Activated CD4-positive, alpha-beta T cell treated with anti-CD3 and anti-CD28 coated beads, Interleukin-2, amount 10 ng/mL, durations not matched to agents 7 days and 5 days (primary cell): ENCODE measurements around the gene PRDM2. TPM values are rescaled to one million over a fixed set of nuclear protein-coding genes. Genes with fewer than 3 reads are reported as not detected.
A peak's percentile ranks its signal among the peaks of the same experiment; 100 is the strongest.

Source experiments
- CTCF ChIA-PET: fragments of 350-600 bp; sonication (Branson Sonifier 250); formaldehyde crosslinking; loops from one replicate; lab custom pipeline; 2021; ENCODE audit warnings: antibody characterized with exemption; lab: Charles Lee
- POLR2A ChIA-PET: fragments of 350-600 bp; sonication (Branson Sonifier 250); formaldehyde crosslinking; loops from one replicate; lab custom pipeline; 2021; ENCODE audit warnings: antibody characterized with exemption; lab: Charles Lee
- DNase-seq: peaks from one replicate; pipeline ENCODE4 v3.0.0-alpha.2; 2020
- H3K27ac Mint-ChIP-seq: one replicate; pipeline ENCODE4 v1.8.0; 2021; ENCODE audit warnings: mild to moderate bottlenecking, moderate library complexity, mixed read lengths
- H3K27me3 Mint-ChIP-seq: one replicate; pipeline ENCODE4 v1.8.0; 2021; ENCODE audit warnings: mixed read lengths
- H3K36me3 Mint-ChIP-seq: one replicate; pipeline ENCODE4 v1.8.0; 2021; ENCODE audit warnings: low read depth, mixed read lengths
- H3K4me1 Mint-ChIP-seq: one replicate; pipeline ENCODE4 v1.8.0; 2021; ENCODE audit warnings: mixed read lengths
- H3K4me3 Mint-ChIP-seq: one replicate; pipeline ENCODE4 v1.8.0; 2021; ENCODE audit warnings: mild to moderate bottlenecking, moderate library complexity, mixed read lengths
- H3K9me3 Mint-ChIP-seq: one replicate; pipeline ENCODE4 v1.8.0; 2021; ENCODE audit warnings: mixed read lengths
- total RNA-seq, 2 experiments: library from RNA; stranded (reverse); gene quantifications; one replicate each; pipeline ENCODE4 v1.2.3, GENCODE V29; 2021

The PRDM2 gene
- total RNA-seq, 2 experiments from 2014 or later = 57.7 to 63.1 TPM

DNA sequence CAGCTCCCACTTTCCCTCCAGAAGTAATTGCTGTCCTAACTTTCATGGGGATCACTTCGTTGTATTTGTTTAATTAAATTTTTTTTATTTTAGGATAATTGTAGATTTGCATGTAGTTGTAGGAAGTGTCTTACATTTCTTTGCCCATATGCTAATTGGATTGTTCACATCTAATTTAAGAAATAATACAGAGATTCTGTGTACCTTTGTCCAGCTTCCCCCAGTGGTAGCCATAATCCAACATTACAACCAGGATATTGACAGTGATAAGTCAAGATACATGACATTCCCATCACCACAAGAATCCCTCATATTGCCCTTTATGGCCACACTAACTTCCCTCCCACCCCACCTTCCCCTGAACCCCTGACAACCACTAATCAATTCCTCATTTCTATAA, 136.6 kb downstream of the PRDM2 start:
- H3K36me3 Mint-ChIP-seq = no peaks in the 10 kb centered on the region
- CTCF ChIA-PET = no interaction called here
- peaks cover 8% of the 10 kb centered on the region for H3K27me3 Mint-ChIP-seq
- H3K4me3 Mint-ChIP-seq = no peak overlapping the region
- POLR2A ChIA-PET = no interaction called here
- no peak overlapping the region for H3K27ac Mint-ChIP-seq
- H3K4me1 Mint-ChIP-seq = no peaks in the 10 kb centered on the region
- no peak for DNase-seq
- no peaks in the 10 kb centered on the region for H3K9me3 Mint-ChIP-seq

DNA sequence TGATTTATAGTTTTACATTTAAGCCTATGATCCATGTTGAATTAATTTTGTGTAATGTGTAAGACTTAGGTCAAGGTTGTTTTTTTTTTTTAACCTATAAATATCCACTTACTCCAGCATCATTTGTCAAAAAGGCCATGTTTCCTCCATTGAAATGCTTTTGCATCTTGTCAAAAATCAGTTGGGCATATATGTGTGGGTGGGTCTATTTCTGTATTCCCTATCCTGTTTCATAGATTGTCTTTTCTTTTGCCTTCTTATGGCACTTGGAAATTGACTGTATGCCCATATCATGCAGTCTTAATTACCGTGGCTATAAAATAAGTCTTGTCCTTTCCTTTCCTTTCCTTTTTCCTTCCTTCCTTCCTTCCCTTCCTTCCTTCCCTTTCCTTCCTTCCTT, 138.2 kb downstream of the PRDM2 start:
- no peaks in the 10 kb centered on the region for H3K4me1 Mint-ChIP-seq
- ChIA-PET CTCF (no interaction called here), POLR2A (no interaction called here)
- H3K9me3 Mint-ChIP-seq = no peaks in the 10 kb centered on the region
- H3K27ac Mint-ChIP-seq = no peak overlapping the region
- no peak overlapping the region for H3K4me3 Mint-ChIP-seq
- no peaks in the 10 kb centered on the region for H3K36me3 Mint-ChIP-seq
- no peak for DNase-seq
- peaks cover 21% of the 10 kb centered on the region for H3K27me3 Mint-ChIP-seq

DNA sequence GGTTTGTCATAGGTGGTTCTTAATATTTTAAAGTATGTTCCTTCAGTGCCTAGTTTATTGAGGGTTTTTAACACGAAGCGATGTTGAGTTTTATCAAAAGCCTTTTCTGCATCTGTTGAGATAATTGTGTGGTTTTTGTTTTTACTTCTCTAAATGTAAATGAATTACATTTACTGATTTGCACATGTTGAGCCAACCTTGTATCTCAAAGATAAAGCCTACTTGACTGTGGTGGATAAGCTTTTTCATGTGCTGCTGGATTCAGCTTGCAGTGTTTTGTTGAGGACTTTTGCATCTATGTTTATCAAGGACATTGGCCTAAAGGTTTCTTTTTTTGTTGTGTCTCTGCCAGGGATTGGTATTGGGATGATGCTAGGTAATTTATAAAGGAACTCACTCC, 142.5 kb downstream of the PRDM2 start:
- Mint-ChIP-seq H3K27me3 (peaks cover 39% of the 10 kb centered on the region), H3K27ac (no peak overlapping the region), H3K36me3 (no peaks in the 10 kb centered on the region), H3K4me1 (no peaks in the 10 kb centered on the region), H3K9me3 (peaks cover under 1% of the 10 kb centered on the region), H3K4me3 (no peak overlapping the region)
- POLR2A ChIA-PET = no interaction called here
- DNase-seq = no peak
- CTCF ChIA-PET = no interaction called here

DNA sequence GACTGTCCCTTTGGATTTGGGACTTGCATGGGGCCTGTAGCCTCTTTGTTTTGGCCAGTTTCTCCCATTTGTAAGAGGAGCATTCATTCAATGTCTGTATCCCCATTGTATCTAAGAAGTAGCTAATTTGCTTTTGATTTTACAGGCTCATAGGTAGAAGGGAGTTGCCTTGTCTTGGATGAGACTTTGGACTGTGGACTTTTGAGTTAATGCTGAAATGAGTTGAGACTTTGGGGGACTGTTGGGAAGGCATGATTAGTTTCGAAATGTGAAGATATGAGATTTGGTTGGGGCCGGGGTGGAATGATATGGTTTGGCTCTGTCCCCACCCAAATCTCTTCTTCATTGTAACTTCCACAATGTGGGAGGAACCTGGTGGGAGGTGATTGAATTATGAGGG, 151.7 kb downstream of the PRDM2 start:
- Mint-ChIP-seq H3K27me3 (peaks cover 7% of the 10 kb centered on the region), H3K4me3 (no peak overlapping the region), H3K4me1 (no peaks in the 10 kb centered on the region), H3K27ac (no peak overlapping the region), H3K36me3 (no peaks in the 10 kb centered on the region), H3K9me3 (peaks cover 4% of the 10 kb centered on the region)
- ChIA-PET POLR2A (no interaction called here), CTCF (no interaction called here)
- no peak for DNase-seq

DNA sequence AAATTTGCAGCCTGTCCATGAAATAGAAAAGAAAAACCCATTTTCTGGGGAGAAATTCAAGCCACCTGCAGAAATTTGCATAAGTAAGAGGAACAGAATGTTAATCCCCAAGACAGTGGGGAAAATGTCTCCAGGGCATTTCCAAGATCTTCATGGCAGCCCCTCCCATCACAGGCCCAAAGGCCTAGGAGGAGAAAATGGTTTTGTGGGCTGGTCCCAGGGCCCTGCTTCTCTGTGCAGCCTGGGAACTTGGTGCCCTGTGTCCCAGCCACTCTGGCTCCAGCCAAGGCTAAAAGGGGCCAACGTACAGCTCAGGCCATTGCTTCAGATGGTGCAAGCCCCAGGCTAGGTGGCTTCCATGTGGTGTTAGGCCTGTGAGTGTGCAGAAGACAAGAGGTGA, 155.6 kb downstream of the PRDM2 start:
- no peak overlapping the region for H3K27ac Mint-ChIP-seq
- H3K9me3 Mint-ChIP-seq = peaks cover 2% of the 10 kb centered on the region
- ChIA-PET POLR2A (no interaction called here), CTCF (interaction anchor here (0.6 kb wide), 1 partner anchor 122 kb away, joined by 3 read pairs; no protein-coding TSS in a partner anchor)
- no peaks in the 10 kb centered on the region for H3K4me1 Mint-ChIP-seq
- H3K4me3 Mint-ChIP-seq = no peak overlapping the region
- DNase-seq = no peak
- peaks cover 16% of the 10 kb centered on the region for H3K27me3 Mint-ChIP-seq
- H3K36me3 Mint-ChIP-seq = no peaks in the 10 kb centered on the region

DNA sequence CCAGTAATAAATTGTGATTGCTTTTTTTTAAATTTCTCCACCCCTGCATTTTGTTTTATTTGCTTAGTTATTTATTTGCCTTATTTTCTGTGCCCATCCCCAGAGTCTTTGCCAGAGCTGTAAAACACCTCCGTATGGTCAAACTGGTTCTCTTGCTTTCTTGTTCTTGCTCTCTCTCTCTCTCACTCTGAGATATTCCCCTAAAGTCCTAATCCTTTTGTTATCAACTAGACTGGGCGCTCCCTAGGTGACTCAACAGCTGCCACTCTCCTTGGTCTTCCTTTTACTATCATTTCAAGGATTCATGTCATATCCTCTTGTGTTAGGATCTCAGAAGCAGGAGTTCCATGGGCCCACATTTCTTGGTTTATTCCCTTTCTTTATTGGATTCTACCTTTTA, 160.0 kb downstream of the PRDM2 start:
- H3K9me3 Mint-ChIP-seq = no peaks in the 10 kb centered on the region
- ChIA-PET POLR2A (no interaction called here), CTCF (no interaction called here)
- no peaks in the 10 kb centered on the region for H3K4me1 Mint-ChIP-seq
- no peak overlapping the region for H3K4me3 Mint-ChIP-seq
- DNase-seq = no peak
- H3K27me3 Mint-ChIP-seq = peaks cover 13% of the 10 kb centered on the region
- no peaks in the 10 kb centered on the region for H3K36me3 Mint-ChIP-seq
- no peak overlapping the region for H3K27ac Mint-ChIP-seq

DNA sequence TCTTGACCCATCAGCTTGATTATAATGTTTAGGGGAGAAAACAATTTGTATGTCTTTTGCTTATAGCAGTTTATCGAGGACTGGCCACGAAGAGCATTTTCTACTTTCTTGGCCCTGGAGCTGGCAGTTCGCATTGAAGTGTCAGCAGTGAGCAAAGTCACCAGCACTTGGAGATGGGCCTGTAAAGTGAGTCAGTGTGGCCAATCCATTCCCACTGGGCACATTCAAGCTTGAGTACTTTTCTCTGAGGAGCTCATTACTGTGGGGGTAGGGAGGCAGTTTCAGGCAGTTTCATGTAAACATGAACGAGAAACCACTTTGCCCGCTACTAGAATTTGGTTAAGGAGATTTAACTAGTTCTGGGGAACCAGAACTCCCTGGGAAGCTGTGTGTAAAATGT, 164.8 kb downstream of the PRDM2 start:
- CTCF ChIA-PET = interaction anchor here (0.9 kb wide), 1 partner anchor 10 kb away, joined by 3 read pairs; no protein-coding TSS in a partner anchor
- Mint-ChIP-seq H3K27ac (no peak overlapping the region), H3K36me3 (no peaks in the 10 kb centered on the region), H3K4me3 (no peak overlapping the region), H3K4me1 (no peaks in the 10 kb centered on the region), H3K9me3 (no peaks in the 10 kb centered on the region), H3K27me3 (peaks cover 6% of the 10 kb centered on the region)
- DNase-seq = no peak
- POLR2A ChIA-PET = no interaction called here

DNA sequence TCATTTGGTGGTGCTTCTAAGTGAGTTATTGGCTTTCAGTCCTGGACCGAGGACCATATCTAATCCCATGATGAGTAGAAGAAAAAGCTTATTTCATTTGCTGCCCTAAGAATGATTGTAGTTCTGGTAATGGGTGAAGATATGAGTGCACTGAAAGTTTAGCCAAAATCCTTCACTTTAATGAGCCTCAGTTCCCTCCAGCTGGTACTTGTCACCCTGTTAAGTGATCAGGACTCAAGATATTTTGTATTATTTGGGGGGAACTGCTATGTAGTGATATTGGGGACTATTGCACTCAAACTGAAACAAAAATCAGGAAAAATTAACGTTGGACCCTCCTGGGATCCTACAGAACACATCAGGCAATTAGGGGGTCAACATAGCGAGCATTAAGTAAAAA, 165.9 kb downstream of the PRDM2 start:
- ChIA-PET POLR2A (no interaction called here), CTCF (interaction anchor here (0.6 to 0.7 kb wide), 2 partner anchors 18 to 76 kb away, joined by 3 to 4 read pairs; no protein-coding TSS in a partner anchor)
- peaks cover 2% of the 10 kb centered on the region for H3K27me3 Mint-ChIP-seq
- no peaks in the 10 kb centered on the region for H3K9me3 Mint-ChIP-seq
- DNase-seq = no peak
- H3K4me3 Mint-ChIP-seq = no peak overlapping the region
- no peaks in the 10 kb centered on the region for H3K36me3 Mint-ChIP-seq
- no peaks in the 10 kb centered on the region for H3K4me1 Mint-ChIP-seq
- H3K27ac Mint-ChIP-seq = no peak overlapping the region

DNA sequence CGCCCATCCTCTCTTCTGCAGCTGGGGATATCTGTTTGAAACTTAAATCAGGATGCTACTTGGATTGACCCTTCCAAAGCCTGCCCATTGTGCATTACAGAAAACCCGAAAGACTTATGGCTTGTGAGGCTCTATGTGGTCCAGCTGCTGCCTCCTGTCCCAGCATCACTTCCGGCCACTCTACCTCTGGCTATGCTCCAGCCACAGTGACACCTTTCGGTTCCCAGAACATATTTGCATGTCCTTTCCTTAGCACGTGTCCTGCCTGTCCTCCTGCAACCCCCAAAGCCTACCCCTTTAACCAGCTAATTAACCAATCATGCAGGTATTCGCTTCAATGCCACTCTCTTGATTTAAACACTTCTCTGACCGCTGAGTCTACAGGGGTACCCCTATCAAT, 167.6 kb downstream of the PRDM2 start:
- POLR2A ChIA-PET = no interaction called here
- no peaks in the 10 kb centered on the region for H3K9me3 Mint-ChIP-seq
- H3K4me3 Mint-ChIP-seq = no peak overlapping the region
- H3K4me1 Mint-ChIP-seq = no peaks in the 10 kb centered on the region
- H3K27ac Mint-ChIP-seq = no peak overlapping the region
- H3K27me3 Mint-ChIP-seq = peaks cover 2% of the 10 kb centered on the region
- CTCF ChIA-PET = no interaction called here
- no peak for DNase-seq
- no peaks in the 10 kb centered on the region for H3K36me3 Mint-ChIP-seq

DNA sequence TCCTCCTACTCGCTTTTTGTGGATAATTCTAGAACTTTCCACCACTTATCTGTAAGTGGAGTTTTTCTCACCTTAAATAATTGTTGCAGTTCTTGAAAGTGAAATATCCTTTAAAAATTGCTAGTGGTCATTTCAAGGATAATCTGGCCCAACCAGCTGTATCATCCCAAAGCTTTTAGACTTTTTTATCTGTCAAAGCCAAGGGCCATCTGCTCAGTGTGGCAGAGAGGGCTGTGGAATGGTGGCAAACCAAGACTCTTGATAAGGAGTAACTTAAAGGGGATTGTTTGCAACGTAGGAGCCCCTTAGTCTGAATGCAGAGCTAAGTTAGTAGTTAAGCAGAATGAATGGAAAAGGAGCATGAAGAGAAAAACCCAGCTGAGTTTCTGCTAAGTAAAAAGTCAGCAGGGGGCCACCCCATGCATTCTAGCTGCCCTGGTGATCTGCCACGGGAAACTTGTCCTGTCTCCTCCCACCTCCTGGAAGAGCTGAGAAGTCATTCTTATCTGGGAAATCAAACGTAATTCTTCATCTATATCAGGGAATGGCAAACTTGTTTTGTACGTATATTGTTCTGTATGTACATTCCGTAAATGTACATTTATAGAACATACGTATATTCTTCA, 169.3 kb downstream of the PRDM2 start:
- H3K27ac Mint-ChIP-seq = peak overlapping the region; percentile 16
- ChIA-PET CTCF (no interaction called here), POLR2A (no interaction called here)
- no peak for DNase-seq
- H3K9me3 Mint-ChIP-seq = no peaks in the 10 kb centered on the region
- H3K4me1 Mint-ChIP-seq = no peaks in the 10 kb centered on the region
- no peaks in the 10 kb centered on the region for H3K36me3 Mint-ChIP-seq
- no peak overlapping the region for H3K4me3 Mint-ChIP-seq
- peaks cover 2% of the 10 kb centered on the region for H3K27me3 Mint-ChIP-seq

DNA sequence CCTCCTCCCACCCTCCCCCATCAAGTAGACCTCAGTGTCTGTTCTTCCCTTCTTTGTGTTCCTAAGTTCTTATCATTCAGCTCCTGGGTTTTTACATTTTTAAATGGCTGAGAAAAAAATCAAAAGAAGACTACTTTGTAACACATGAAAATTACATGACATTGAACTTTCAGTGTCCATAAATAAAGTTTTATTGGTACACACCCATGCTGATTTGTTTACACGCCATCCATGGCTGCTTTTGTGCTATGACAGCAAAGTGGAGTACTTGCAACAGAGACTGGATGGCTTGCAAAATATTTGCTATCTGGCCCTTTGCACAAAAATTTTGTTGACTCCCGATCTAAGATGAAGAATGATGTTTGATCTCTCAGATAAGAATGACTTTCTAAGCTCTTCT, 171.4 kb downstream of the PRDM2 start:
- no peak overlapping the region for H3K4me3 Mint-ChIP-seq
- no peaks in the 10 kb centered on the region for H3K36me3 Mint-ChIP-seq
- POLR2A ChIA-PET = no interaction called here
- CTCF ChIA-PET = no interaction called here
- no peak overlapping the region for H3K27ac Mint-ChIP-seq
- peaks cover 2% of the 10 kb centered on the region for H3K27me3 Mint-ChIP-seq
- no peak for DNase-seq
- H3K4me1 Mint-ChIP-seq = no peaks in the 10 kb centered on the region
- H3K9me3 Mint-ChIP-seq = no peaks in the 10 kb centered on the region

DNA sequence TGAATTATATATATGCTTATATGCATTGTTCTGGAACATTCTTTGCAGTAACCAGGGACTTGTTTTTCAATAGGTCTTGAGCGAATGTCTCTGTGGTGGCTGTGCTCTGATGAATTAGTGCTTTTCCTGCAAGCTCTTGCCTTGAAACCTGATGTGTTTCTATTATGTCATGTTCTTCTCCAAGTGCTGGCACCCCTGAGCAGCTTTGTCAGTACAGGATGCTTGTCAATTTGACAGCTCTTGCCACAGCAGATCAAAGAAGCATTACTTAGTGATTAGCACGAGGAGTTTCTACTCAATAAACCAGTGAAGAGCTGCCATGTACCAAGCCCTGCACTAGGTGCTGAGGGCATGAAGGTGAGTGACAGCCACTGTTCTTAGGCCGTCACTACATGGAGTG, 171.9 kb downstream of the PRDM2 start:
- no peak overlapping the region for H3K4me3 Mint-ChIP-seq
- no peaks in the 10 kb centered on the region for H3K36me3 Mint-ChIP-seq
- POLR2A ChIA-PET = no interaction called here
- CTCF ChIA-PET = no interaction called here
- H3K27me3 Mint-ChIP-seq = peaks cover 2% of the 10 kb centered on the region
- no peak overlapping the region for H3K27ac Mint-ChIP-seq
- no peak for DNase-seq
- no peaks in the 10 kb centered on the region for H3K4me1 Mint-ChIP-seq
- no peaks in the 10 kb centered on the region for H3K9me3 Mint-ChIP-seq

DNA sequence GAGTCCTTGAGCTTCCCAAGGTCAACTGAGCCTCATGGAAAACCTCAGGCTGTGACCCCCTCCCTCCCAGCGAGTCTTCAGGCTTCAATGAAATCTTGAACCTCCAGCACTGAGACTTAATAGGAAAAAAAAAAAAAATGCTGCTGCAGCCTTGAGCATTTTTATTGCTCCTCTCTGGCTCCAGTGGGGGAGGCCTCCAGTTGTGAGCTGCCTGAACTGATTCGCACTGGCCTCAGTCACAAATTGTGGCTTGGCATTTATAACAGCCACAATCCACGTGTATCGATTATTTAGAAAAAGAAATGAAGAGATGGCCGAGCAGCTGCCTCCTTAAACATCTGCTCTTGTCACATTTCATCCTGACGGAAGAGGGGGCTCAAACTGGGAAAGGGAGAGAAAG, 173.0 kb downstream of the PRDM2 start:
- H3K9me3 Mint-ChIP-seq = no peaks in the 10 kb centered on the region
- no peaks in the 10 kb centered on the region for H3K36me3 Mint-ChIP-seq
- no peaks in the 10 kb centered on the region for H3K4me1 Mint-ChIP-seq
- CTCF ChIA-PET = interaction anchor here (0.6 kb wide), 1 partner anchor 67 kb away, joined by 5 read pairs; no protein-coding TSS in a partner anchor
- H3K27me3 Mint-ChIP-seq = peaks cover 2% of the 10 kb centered on the region
- H3K4me3 Mint-ChIP-seq = no peak overlapping the region
- DNase-seq = no peak
- POLR2A ChIA-PET = no interaction called here
- H3K27ac Mint-ChIP-seq = no peak overlapping the region
